ENCODE data around the gene SCRN2.

DNA sequence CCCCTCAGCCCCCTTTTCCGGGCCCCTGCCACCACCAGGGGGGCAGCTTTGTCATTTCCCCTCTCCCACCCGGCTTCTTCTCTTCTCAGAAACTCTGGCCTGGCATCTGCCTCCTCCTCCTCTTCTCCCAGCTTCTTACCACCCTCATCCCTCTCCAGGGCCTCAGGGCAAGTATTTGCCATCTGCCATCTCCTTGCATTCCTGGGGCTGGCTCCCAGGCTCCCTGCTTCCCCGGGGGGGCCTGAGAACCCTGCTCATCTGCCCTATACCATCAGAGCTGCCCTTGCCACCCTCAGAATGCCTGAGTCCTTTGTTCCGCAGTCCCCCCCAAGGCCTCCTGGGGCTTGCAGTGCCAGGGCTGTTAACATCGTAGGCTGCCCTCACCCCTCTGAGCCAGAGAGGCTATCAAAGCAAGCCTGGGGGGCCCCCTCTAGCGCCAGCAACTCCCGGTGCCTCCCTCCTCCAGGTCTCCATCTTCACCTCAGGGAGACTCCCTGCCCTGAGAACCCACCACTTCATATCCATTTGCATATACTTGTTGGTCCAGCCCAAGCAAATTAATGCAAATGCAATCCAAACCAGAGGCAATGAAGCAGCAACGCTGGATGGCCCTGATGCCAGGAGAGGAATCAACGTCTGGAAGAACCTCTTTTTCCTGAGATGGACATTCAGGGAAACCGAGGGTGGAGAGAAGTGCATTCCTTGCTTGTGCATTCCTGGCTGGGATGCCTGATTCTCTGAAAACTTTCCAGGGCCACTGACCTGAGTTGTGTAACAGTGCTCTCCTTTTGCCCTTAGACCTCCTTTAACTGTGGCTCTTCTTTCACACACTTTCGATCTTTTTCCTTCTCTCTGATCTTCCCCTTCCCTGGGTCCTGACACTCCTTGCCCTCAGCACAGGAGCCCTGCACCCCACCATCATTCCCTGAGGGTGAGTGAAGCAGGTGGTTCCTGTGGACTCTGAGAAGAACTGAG is 34.2 kb upstream of the SCRN2 start:
- no peak for TF ChIP-seq POLR2A (IDR thresholded peaks at IDR 0.05)
- TF ChIP-seq, protein P1, sequence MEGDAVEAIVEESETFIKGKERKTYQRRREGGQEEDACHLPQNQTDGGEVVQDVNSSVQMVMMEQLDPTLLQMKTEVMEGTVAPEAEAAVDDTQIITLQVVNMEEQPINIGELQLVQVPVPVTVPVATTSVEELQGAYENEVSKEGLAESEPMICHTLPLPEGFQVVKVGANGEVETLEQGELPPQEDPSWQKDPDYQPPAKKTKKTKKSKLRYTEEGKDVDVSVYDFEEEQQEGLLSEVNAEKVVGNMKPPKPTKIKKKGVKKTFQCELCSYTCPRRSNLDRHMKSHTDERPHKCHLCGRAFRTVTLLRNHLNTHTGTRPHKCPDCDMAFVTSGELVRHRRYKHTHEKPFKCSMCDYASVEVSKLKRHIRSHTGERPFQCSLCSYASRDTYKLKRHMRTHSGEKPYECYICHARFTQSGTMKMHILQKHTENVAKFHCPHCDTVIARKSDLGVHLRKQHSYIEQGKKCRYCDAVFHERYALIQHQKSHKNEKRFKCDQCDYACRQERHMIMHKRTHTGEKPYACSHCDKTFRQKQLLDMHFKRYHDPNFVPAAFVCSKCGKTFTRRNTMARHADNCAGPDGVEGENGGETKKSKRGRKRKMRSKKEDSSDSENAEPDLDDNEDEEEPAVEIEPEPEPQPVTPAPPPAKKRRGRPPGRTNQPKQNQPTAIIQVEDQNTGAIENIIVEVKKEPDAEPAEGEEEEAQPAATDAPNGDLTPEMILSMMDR (IDR thresholded peaks at IDR 0.05), result no peak
